Lung (tissue), 12 donors: ENCODE results near the gene ARPC2. TPM values are rescaled to one million over a fixed set of nuclear protein-coding genes. Genes with fewer than 3 reads are reported as not detected.

Source experiments
- ATAC-seq: fragments of 200-7000 bp; cut with Tn5 transposase; one replicate; pipeline ENCODE4 v1.9.1; 2020; ENCODE audit warnings: moderate number of reproducible peaks; ENCODE audit not compliant: insufficient read depth, low FRiP score
- DNase-seq, 3 donors: peaks; one replicate each; pipeline ENCODE4 v3.0.0-alpha.2; 2013 to 2017
- H3K27ac ChIP-seq, 2 donors: one replicate each; pipeline ENCODE4 v1.5.1; 2013; ENCODE audit warnings: mild to moderate bottlenecking in 2 of 2, moderate library complexity in 2 of 2, control low read depth in 1 of 2, inconsistent platforms in 1 of 2, low read depth in 1 of 2, low read length in 1 of 2
- H3K27me3 ChIP-seq, 3 donors: one replicate each; pipeline ENCODE4 v1.5.1; 2013; ENCODE audit warnings: low read length in 2 of 3; ENCODE audit not compliant: control insufficient read depth in 3 of 3, insufficient read depth in 3 of 3
- H3K36me3 ChIP-seq, 4 donors: one replicate each; pipeline ENCODE4 v1.5.1; 2013; ENCODE audit warnings: low read length in 4 of 4, mild to moderate bottlenecking in 1 of 4, moderate library complexity in 1 of 4; ENCODE audit not compliant: control insufficient read depth in 4 of 4, insufficient read depth in 4 of 4
- H3K4me1 ChIP-seq, 5 donors: one replicate each; pipeline ENCODE4 v1.5.1; 2013; ENCODE audit warnings: low read length in 5 of 5, mild to moderate bottlenecking in 2 of 5, moderate library complexity in 1 of 5; ENCODE audit not compliant: control insufficient read depth in 5 of 5, insufficient read depth in 5 of 5
- H3K4me3 ChIP-seq: one replicate; pipeline ENCODE4 v1.5.1; 2013; ENCODE audit warnings: mild to moderate bottlenecking, control low read depth, moderate library complexity
- H3K9ac ChIP-seq, 2 donors: one replicate each; pipeline ENCODE4 v1.5.1; 2013; ENCODE audit warnings: low read length in 2 of 2, control low read depth in 1 of 2; ENCODE audit not compliant: insufficient read depth in 1 of 2
- H3K9me3 ChIP-seq, 4 donors: one replicate each; pipeline ENCODE4 v1.5.1; 2013; ENCODE audit warnings: low read length in 3 of 4, mild to moderate bottlenecking in 1 of 4, moderate library complexity in 1 of 4; ENCODE audit not compliant: control insufficient read depth in 4 of 4, insufficient read depth in 3 of 4
- CTCF ChIP-seq: IDR thresholded peaks from 2 replicates; pipeline ENCODE4 v1.5.1; 2012; ENCODE audit warnings: mild to moderate bottlenecking; ENCODE audit errors: control extremely low read depth, extremely low read depth
- WGBS, 2 donors: extraction: QIAGEN DNeasy Blood & Tissue Kit; methylation state at CpG; one replicate each; pipeline ENCODE4 v1.1.7; 2013; 5-methylcytosine and 5-hydroxymethylcytosine counted together
- polyA plus RNA-seq, 2 donors: library from polyadenylated mRNA; stranded (reverse); fragments of 200-250 nt; gene quantifications; one replicate each; pipeline ENCODE4 v1.2.1, GENCODE V29; 2013
- total RNA-seq, 2 donors: library from RNA; depleted of rRNA in 1 of 2; stranded (reverse); fragments of >200 nt in 1 of 2; gene quantifications; one replicate each; pipeline ENCODE4 v1.2.1, GENCODE V29; 2014 to 2021
- donor health status: control.
- donor health status: control.
- donor health status: Bipolar disorder and iron deficiency.
- donor health status: healthy.
- donor health status: DM: yes; HTN: yes; CAD: no.

ARPC2 gene
- total and polyA plus RNA-seq, 4 donors: 190 to 490 (median 308) TPM

GRCh38 chr2:218269900-218270720 lies 53.1 kb downstream of the ARPC2 start, which contains the start of the genes AAMP and PNKD:
Gene AAMP (minus strand): TSS chr2:218270137. CDS start chr2:218270086, 51 bp downstream.
Gene PNKD (plus strand): TSS chr2:218270519. CDS start chr2:218270536, 17 bp downstream.
- Histone ChIP-seq H3K4me1 (peaks cover 5 to 27% (median 11%) of the 10 kb centered on the region in 5 donors), H3K36me3 (peaks cover 12 to 31% (median 24%) of the 10 kb centered on the region in 4 donors), H3K27ac (peak within 1 kb of the TSS; percentile 69 to 84), H3K9me3 (no peaks in the 10 kb centered on the region), H3K27me3 (no peaks in the 10 kb centered on the region), H3K4me3 (peak within 1 kb of the TSS; percentile 74), H3K9ac (peak within 1 kb of the TSS; percentile 88 to 97)
- no peak for TF ChIP-seq CTCF
- WGBS, 2 donors: 0% methylated on average over 62 to 64 of the region's 64 CpGs
- peak; percentile 90 for ATAC-seq
- DNase-seq: peak; percentile 100

GRCh38 chr2:218270721-218271486 lies 53.9 kb downstream of the ARPC2 start:
- H3K4me1 ChIP-seq: peaks cover 5 to 27% (median 11%) of the 10 kb centered on the region in 5 donors
- H3K9ac ChIP-seq: peak overlapping the region in 1 of 2 donors; percentile 59
- H3K27ac ChIP-seq: peak overlapping the region; percentile 18 to 69
- H3K36me3 ChIP-seq: peaks cover 13 to 33% (median 28%) of the 10 kb centered on the region in 4 donors
- no peak for TF ChIP-seq CTCF
- H3K27me3 ChIP-seq: no peaks in the 10 kb centered on the region
- WGBS, 2 donors: 4 to 9% methylated on average over 23 of the region's 23 CpGs
- no peak for DNase-seq
- no peaks in the 10 kb centered on the region for H3K9me3 ChIP-seq
- H3K4me3 ChIP-seq: peak overlapping the region; percentile 74
- no peak for ATAC-seq

- Histone ChIP-seq H3K9ac (peak overlapping the region in 1 of 2 donors; percentile 59), H3K27ac (peak overlapping the region in 1 of 2 donors; percentile 5)
- 46 to 72% methylated on average over 4 of the region's 4 CpGs for WGBS, 2 donors
These were observed 54.5 kb downstream of the ARPC2 start for GRCh38 chr2:218271487-218271797.

More at GRCh38 chr2:218271487-218271797, 54.5 kb downstream of the ARPC2 start:
- Histone ChIP-seq H3K27me3 (no peaks in the 10 kb centered on the region), H3K9me3 (no peaks in the 10 kb centered on the region), H3K36me3 (peaks cover 18 to 32% (median 29%) of the 10 kb centered on the region in 4 donors), H3K4me1 (peaks cover 5 to 27% (median 11%) of the 10 kb centered on the region in 5 donors), H3K4me3 (no peak overlapping the region)
- no peak for ATAC-seq
- no peak for DNase-seq
- TF ChIP-seq CTCF: no peak
